NCI-H2107 treated with DMSO at 0.1 percent for 48 hours (cell line): Measurements from ENCODE around the gene FAM163B.
A peak's percentile ranks its signal among the peaks of the same experiment; 100 is the strongest.

Experiments
- DNase-seq: peaks from one replicate; lab custom pipeline; 2025; ENCODE audit not compliant: unreplicated experiment; lab: John Stamatoyannopoulos, UW

Gene FAM163B

GRCh38 chr9:133600739-133601138 is 8.4 kb downstream of the FAM163B start:
- DNase-seq, result no peak

- no peak for DNase-seq
These were observed 9.6 kb downstream of the FAM163B start for GRCh38 chr9:133599470-133600173.

GRCh38 chr9:133598978-133599377 is 10.2 kb downstream of the FAM163B start:
- no peak for DNase-seq

- DNase-seq, result no peak
These were observed 11.8 kb downstream of the FAM163B start for GRCh38 chr9:133597316-133597957.

GRCh38 chr9:133595910-133596309 is 13.3 kb downstream of the FAM163B start:
- no peak for DNase-seq

- no peak for DNase-seq
These were observed 14.9 kb downstream of the FAM163B start for GRCh38 chr9:133594310-133594709.

GRCh38 chr9:133593587-133594253 is 15.5 kb downstream of the FAM163B start:
- no peak for DNase-seq

GRCh38 chr9:133592731-133593409 is 16.3 kb downstream of the FAM163B start:
- DNase-seq, result no peak

- DNase-seq, result no peak
These were observed 17.2 kb downstream of the FAM163B start for GRCh38 chr9:133591985-133592384.

GRCh38 chr9:133591116-133591910 is 17.9 kb downstream of the FAM163B start:
- DNase-seq, result peak; percentile 26

- no peak for DNase-seq
These were observed 18.8 kb downstream of the FAM163B start for GRCh38 chr9:133590231-133590855.

- no peak for DNase-seq
These were observed 19.5 kb downstream of the FAM163B start for GRCh38 chr9:133589454-133590227.

- no peak for DNase-seq
These were observed 21.7 kb downstream of the FAM163B start for GRCh38 chr9:133587466-133587865.

GRCh38 chr9:133587051-133587450 is 22.1 kb downstream of the FAM163B start:
- no peak for DNase-seq

- DNase-seq, result peak; percentile 24
These were observed 23.5 kb downstream of the FAM163B start for GRCh38 chr9:133585481-133586351.

- peak; percentile 82 for DNase-seq
These were observed 24.4 kb downstream of the FAM163B start for GRCh38 chr9:133584559-133585476.

- no peak for DNase-seq
These were observed 25.0 kb downstream of the FAM163B start for GRCh38 chr9:133584167-133584558.

- no peak for DNase-seq
These were observed 25.6 kb downstream of the FAM163B start for GRCh38 chr9:133583586-133583985.
